HEK293 (cell line): Measurements from ENCODE around the gene ARL8A.
"Not testable (repeated sequence)": the region's sequence is repeated elsewhere in the genome, so short reads cannot be mapped to it uniquely, and the experiment has no call there.

Experiments
- CTCF ChIA-PET: fragments of 350-600 bp; formaldehyde crosslinking; extraction: SDS; loops from one replicate; lab custom pipeline; 2021; ENCODE audit warnings: antibody characterized with exemption; lab: Yijun Ruan, JAX
- POLR2A ChIA-PET: fragments of 300-600 bp; formaldehyde crosslinking; extraction: SDS; loops from one replicate; lab custom pipeline; 2020; ENCODE audit warnings: antibody characterized with exemption, inconsistent platforms; lab: Yijun Ruan, JAX
- H3K27ac ChIP-seq: fragments of 200-500 bp; sonication (Bioruptor generic); 2 replicates; pipeline ENCODE4 v1.5.1; 2014; ENCODE audit warnings: low read depth, low read length, control low read depth, inconsistent platforms; ENCODE audit errors: extremely low read depth
- H3K36me3 ChIP-seq, 2 experiments: fragments of 200-500 bp in 1 of 2; sonication (Bioruptor generic) in 1 of 2; 1 replicate in 1 of 2; 2 replicates in 1 of 2; pipeline ENCODE4 v1.5.1; 2014 to 2017; ENCODE audit warnings: inconsistent platforms in 2 of 2, low read length in 2 of 2; ENCODE audit not compliant: control insufficient read depth in 2 of 2, insufficient read depth in 1 of 2
- H3K4me1 ChIP-seq: fragments of 200-500 bp; sonication (Bioruptor generic); 2 replicates; pipeline ENCODE4 v1.5.1; 2014; ENCODE audit warnings: mild to moderate bottlenecking, low read length, inconsistent platforms; ENCODE audit not compliant: control insufficient read depth, insufficient read depth
- H3K4me3 ChIP-seq: 2 replicates; pipeline ENCODE4 v1.5.1; 2011; ENCODE audit warnings: low read depth, mild to moderate bottlenecking, control low read depth, low read length, moderate library complexity
- H3K9me3 ChIP-seq: fragments of 200-500 bp; sonication (Bioruptor generic); 2 replicates; pipeline ENCODE4 v1.5.1; 2014; ENCODE audit warnings: low read depth, low read length, inconsistent platforms; ENCODE audit not compliant: control insufficient read depth, insufficient read depth
- GFI1B ChIP-seq: fragments of 450-650 bp; formaldehyde crosslinking; IDR thresholded peaks from 2 replicates; pipeline ENCODE4 v1.5.1; 2016; ENCODE audit warnings: missing biosample characterization, missing genetic modification characterization
- KLF1 ChIP-seq: fragments of 450-650 bp; formaldehyde crosslinking; IDR thresholded peaks from 2 replicates; pipeline ENCODE4 v1.5.1; 2016; ENCODE audit warnings: missing biosample characterization, missing genetic modification characterization
- MYNN ChIP-seq: fragments of 450-650 bp; formaldehyde crosslinking; IDR thresholded peaks from 2 replicates; pipeline ENCODE4 v1.5.1; 2016; ENCODE audit warnings: missing biosample characterization, missing genetic modification characterization, borderline replicate concordance
- SCRT2 ChIP-seq: fragments of 450-650 bp; formaldehyde crosslinking; IDR thresholded peaks from 2 replicates; pipeline ENCODE4 v1.5.1; 2016; ENCODE audit warnings: missing biosample characterization, missing genetic modification characterization
- ZFP41 ChIP-seq: fragments of 450-650 bp; formaldehyde crosslinking; IDR thresholded peaks from 2 replicates; pipeline ENCODE4 v1.5.1; 2016; ENCODE audit warnings: missing biosample characterization, missing genetic modification characterization, borderline replicate concordance
- ZNF132 ChIP-seq: fragments of 450-650 bp; formaldehyde crosslinking; IDR thresholded peaks from 2 replicates; pipeline ENCODE4 v1.5.1; 2017; ENCODE audit warnings: missing biosample characterization, missing genetic modification characterization, borderline replicate concordance
- ZNF214 ChIP-seq: fragments of 450-650 bp; formaldehyde crosslinking; IDR thresholded peaks from 2 replicates; pipeline ENCODE4 v1.5.1; 2017; ENCODE audit warnings: missing biosample characterization, mild to moderate bottlenecking, missing genetic modification characterization, borderline replicate concordance
- ZNF274 ChIP-seq, 2 experiments: fragments of 200-500 bp in 1 of 2; fragments of 450-650 bp in 1 of 2; sonication (Bioruptor generic) in 1 of 2; formaldehyde crosslinking in 1 of 2; IDR thresholded peaks; 2 replicates each; pipeline versions ENCODE4 v1.5.1 to v1.6.1; 2014 to 2016; ENCODE audit warnings: borderline replicate concordance in 1 of 2, inconsistent platforms in 1 of 2, low read length in 1 of 2, missing biosample characterization in 1 of 2, missing genetic modification characterization in 1 of 2
- ZNF280D ChIP-seq: fragments of 450-650 bp; formaldehyde crosslinking; IDR thresholded peaks from 2 replicates; pipeline ENCODE4 v1.5.1; 2016; ENCODE audit warnings: missing biosample characterization, missing genetic modification characterization
- ZNF366 ChIP-seq: fragments of 450-650 bp; formaldehyde crosslinking; conservative IDR thresholded peaks from 2 replicates; pipeline ENCODE4 v1.5.1; 2016; ENCODE audit warnings: missing biosample characterization, missing genetic modification characterization
- ZNF571 ChIP-seq: fragments of 450-650 bp; formaldehyde crosslinking; IDR thresholded peaks from 2 replicates; pipeline ENCODE4 v1.5.0; 2017; ENCODE audit warnings: missing biosample characterization, missing genetic modification characterization
- ZNF747 ChIP-seq: fragments of 450-650 bp; formaldehyde crosslinking; IDR thresholded peaks from 2 replicates; pipeline ENCODE4 v1.5.1; 2016; ENCODE audit warnings: missing biosample characterization, missing genetic modification characterization
- ZNF768 ChIP-seq: fragments of 450-650 bp; formaldehyde crosslinking; IDR thresholded peaks from 2 replicates; pipeline ENCODE4 v1.5.1; 2018; ENCODE audit warnings: missing biosample characterization, mild to moderate bottlenecking, missing genetic modification characterization
- ZNF777 ChIP-seq: fragments of 450-650 bp; formaldehyde crosslinking; IDR thresholded peaks from 2 replicates; pipeline ENCODE4 v1.5.1; 2017; ENCODE audit warnings: missing biosample characterization, missing genetic modification characterization, borderline replicate concordance
- ZSCAN23 ChIP-seq: fragments of 450-650 bp; formaldehyde crosslinking; IDR thresholded peaks from 2 replicates; pipeline ENCODE4 v1.5.1; 2016; ENCODE audit warnings: missing biosample characterization, missing genetic modification characterization
- TF ChIP-seq, protein P1 (sequence below): fragments of 450-650 bp; formaldehyde crosslinking; IDR thresholded peaks from 2 replicates; pipeline ENCODE4 v1.5.1; 2016; ENCODE audit warnings: missing biosample characterization, missing genetic modification characterization
- TF ChIP-seq, protein P2 (sequence below): fragments of 450-650 bp; formaldehyde crosslinking; optimal IDR thresholded peaks from 2 replicates; pipeline ENCODE3; 2016; ENCODE audit warnings: missing biosample characterization, mild to moderate bottlenecking, missing genetic modification characterization
- TF ChIP-seq, protein P3 (sequence below): fragments of 450-650 bp; formaldehyde crosslinking; IDR thresholded peaks from 2 replicates; pipeline ENCODE4 v1.5.1; 2016; ENCODE audit warnings: missing biosample characterization, missing genetic modification characterization, low read depth
- TF ChIP-seq, protein P4 (sequence below): fragments of 450-650 bp; formaldehyde crosslinking; IDR thresholded peaks from 2 replicates; pipeline ENCODE4 v1.5.1; 2016; ENCODE audit warnings: missing biosample characterization, missing genetic modification characterization, borderline replicate concordance
- TF ChIP-seq, protein P5 (sequence below): fragments of 450-650 bp; formaldehyde crosslinking; IDR thresholded peaks from 2 replicates; pipeline ENCODE4 v1.5.1; 2017; ENCODE audit warnings: missing biosample characterization, missing genetic modification characterization

ARL8A gene

GRCh38 chr1:202167708-202168415, 23.3 kb upstream of the ARL8A start:
- CTCF ChIA-PET, result interaction anchor here (0.7 to 1.2 kb wide), 2 partner anchors 21 to 106 kb away, joined by 3 to 4 read pairs; no protein-coding TSS in a partner anchor
- no peak overlapping the region for H3K27ac ChIP-seq
- H3K4me1 ChIP-seq, result no peaks in the 10 kb centered on the region
- no peaks in the 10 kb centered on the region for H3K36me3 ChIP-seq
- TF ChIP-seq ZSCAN23 (tag by site-specific recombination), result no peak
- TF ChIP-seq, protein P1, sequence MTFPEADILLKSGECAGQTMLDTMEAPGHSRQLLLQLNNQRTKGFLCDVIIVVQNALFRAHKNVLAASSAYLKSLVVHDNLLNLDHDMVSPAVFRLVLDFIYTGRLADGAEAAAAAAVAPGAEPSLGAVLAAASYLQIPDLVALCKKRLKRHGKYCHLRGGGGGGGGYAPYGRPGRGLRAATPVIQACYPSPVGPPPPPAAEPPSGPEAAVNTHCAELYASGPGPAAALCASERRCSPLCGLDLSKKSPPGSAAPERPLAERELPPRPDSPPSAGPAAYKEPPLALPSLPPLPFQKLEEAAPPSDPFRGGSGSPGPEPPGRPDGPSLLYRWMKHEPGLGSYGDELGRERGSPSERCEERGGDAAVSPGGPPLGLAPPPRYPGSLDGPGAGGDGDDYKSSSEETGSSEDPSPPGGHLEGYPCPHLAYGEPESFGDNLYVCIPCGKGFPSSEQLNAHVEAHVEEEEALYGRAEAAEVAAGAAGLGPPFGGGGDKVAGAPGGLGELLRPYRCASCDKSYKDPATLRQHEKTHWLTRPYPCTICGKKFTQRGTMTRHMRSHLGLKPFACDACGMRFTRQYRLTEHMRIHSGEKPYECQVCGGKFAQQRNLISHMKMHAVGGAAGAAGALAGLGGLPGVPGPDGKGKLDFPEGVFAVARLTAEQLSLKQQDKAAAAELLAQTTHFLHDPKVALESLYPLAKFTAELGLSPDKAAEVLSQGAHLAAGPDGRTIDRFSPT (tag by site-specific recombination), result no peak
- TF ChIP-seq KLF1 (tag by site-specific recombination), result no peak
- no peak for TF ChIP-seq ZNF280D (tag by site-specific recombination)
- TF ChIP-seq SCRT2 (tag by site-specific recombination), result no peak
- TF ChIP-seq ZNF777 (tag by site-specific recombination), result no peak
- TF ChIP-seq, protein P2, sequence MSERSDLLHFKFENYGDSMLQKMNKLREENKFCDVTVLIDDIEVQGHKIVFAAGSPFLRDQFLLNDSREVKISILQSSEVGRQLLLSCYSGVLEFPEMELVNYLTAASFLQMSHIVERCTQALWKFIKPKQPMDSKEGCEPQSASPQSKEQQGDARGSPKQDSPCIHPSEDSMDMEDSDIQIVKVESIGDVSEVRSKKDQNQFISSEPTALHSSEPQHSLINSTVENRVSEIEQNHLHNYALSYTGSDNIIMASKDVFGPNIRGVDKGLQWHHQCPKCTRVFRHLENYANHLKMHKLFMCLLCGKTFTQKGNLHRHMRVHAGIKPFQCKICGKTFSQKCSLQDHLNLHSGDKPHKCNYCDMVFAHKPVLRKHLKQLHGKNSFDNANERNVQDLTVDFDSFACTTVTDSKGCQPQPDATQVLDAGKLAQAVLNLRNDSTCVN (tag by site-specific recombination), result no peak
- TF ChIP-seq ZNF768, result no peak
- TF ChIP-seq ZNF274 (IDR thresholded peaks at IDR 0.05; ENCODE audit: low read length), result no peak
- no peak for TF ChIP-seq ZNF274 (tag by site-specific recombination; IDR thresholded peaks at IDR 0.05; ENCODE audit: borderline replicate concordance)
- TF ChIP-seq MYNN, result no peak
- TF ChIP-seq, protein P3, sequence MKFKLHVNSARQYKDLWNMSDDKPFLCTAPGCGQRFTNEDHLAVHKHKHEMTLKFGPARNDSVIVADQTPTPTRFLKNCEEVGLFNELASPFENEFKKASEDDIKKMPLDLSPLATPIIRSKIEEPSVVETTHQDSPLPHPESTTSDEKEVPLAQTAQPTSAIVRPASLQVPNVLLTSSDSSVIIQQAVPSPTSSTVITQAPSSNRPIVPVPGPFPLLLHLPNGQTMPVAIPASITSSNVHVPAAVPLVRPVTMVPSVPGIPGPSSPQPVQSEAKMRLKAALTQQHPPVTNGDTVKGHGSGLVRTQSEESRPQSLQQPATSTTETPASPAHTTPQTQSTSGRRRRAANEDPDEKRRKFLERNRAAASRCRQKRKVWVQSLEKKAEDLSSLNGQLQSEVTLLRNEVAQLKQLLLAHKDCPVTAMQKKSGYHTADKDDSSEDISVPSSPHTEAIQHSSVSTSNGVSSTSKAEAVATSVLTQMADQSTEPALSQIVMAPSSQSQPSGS, result no peak
- TF ChIP-seq, protein P4, sequence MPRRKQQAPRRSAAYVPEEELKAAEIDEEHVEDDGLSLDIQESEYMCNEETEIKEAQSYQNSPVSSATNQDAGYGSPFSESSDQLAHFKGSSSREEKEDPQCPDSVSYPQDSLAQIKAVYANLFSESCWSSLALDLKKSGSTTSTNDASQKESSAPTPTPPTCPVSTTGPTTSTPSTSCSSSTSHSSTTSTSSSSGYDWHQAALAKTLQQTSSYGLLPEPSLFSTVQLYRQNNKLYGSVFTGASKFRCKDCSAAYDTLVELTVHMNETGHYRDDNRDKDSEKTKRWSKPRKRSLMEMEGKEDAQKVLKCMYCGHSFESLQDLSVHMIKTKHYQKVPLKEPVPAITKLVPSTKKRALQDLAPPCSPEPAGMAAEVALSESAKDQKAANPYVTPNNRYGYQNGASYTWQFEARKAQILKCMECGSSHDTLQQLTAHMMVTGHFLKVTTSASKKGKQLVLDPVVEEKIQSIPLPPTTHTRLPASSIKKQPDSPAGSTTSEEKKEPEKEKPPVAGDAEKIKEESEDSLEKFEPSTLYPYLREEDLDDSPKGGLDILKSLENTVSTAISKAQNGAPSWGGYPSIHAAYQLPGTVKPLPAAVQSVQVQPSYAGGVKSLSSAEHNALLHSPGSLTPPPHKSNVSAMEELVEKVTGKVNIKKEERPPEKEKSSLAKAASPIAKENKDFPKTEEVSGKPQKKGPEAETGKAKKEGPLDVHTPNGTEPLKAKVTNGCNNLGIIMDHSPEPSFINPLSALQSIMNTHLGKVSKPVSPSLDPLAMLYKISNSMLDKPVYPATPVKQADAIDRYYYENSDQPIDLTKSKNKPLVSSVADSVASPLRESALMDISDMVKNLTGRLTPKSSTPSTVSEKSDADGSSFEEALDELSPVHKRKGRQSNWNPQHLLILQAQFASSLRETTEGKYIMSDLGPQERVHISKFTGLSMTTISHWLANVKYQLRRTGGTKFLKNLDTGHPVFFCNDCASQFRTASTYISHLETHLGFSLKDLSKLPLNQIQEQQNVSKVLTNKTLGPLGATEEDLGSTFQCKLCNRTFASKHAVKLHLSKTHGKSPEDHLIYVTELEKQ (tag by site-specific recombination), result no peak
- TF ChIP-seq ZFP41 (tag by site-specific recombination), result no peak
- TF ChIP-seq, protein P5, sequence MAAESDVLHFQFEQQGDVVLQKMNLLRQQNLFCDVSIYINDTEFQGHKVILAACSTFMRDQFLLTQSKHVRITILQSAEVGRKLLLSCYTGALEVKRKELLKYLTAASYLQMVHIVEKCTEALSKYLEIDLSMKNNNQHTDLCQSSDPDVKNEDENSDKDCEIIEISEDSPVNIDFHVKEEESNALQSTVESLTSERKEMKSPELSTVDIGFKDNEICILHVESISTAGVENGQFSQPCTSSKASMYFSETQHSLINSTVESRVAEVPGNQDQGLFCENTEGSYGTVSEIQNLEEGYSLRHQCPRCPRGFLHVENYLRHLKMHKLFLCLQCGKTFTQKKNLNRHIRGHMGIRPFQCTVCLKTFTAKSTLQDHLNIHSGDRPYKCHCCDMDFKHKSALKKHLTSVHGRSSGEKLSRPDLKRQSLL (tag by site-specific recombination), result no peak
- TF ChIP-seq ZNF214 (tag by site-specific recombination), result no peak
- TF ChIP-seq GFI1B, result no peak
- TF ChIP-seq ZNF571 (tag by site-specific recombination), result no peak
- TF ChIP-seq ZNF366, result no peak
- TF ChIP-seq ZNF132 (tag by site-specific recombination), result no peak
- no peak for TF ChIP-seq ZNF747
- H3K4me3 ChIP-seq, result no peak overlapping the region
- no peaks in the 10 kb centered on the region for H3K9me3 ChIP-seq
- POLR2A ChIA-PET, result no interaction called here

DNA sequence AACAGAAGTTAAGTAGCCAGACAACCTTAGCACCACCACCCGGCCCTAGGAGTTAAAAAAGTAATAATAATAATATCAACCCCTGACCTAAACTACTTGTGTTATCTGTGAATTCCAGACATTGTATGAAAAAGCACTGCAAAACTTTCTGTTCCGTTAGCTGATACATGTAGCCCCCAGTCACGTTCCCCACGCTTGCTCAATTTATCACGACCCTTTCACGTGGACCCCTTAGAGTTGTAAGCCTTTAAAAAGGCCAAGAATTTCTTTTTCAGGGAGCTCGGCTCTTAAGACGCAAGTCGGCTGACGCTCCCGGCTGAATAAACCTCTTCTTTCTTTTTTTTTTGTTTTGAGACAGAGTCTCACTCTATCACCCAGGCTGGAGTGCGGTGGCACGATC, 22.5 kb upstream of the ARL8A start:
- H3K4me3 ChIP-seq, H3K4me1 ChIP-seq, POLR2A ChIA-PET, H3K27ac ChIP-seq, H3K9me3 ChIP-seq, H3K36me3 ChIP-seq: not testable (repeated sequence)
- CTCF ChIA-PET, result interaction anchor here (0.7 to 1.2 kb wide), 3 partner anchors 20 to 107 kb away, joined by 3 to 5 read pairs (median 4); no protein-coding TSS in a partner anchor
